IPS DF 6.9 (cell line): ENCODE results near the gene CLRN3.

ENCODE experiments used
- DNase-seq: peaks from one replicate; pipeline ENCODE4 v3.0.0-alpha.2; 2013; ENCODE audit warnings: low read depth, low spot score
- H3K27ac ChIP-seq: one replicate; pipeline ENCODE4 v1.5.1; 2013; ENCODE audit warnings: low read length, control low read depth
- H3K27me3 ChIP-seq: 2 replicates; pipeline ENCODE4 v1.6.1; 2013; ENCODE audit warnings: mild to moderate bottlenecking, low read length; ENCODE audit not compliant: control insufficient read depth, insufficient read depth
- H3K36me3 ChIP-seq: 2 replicates; pipeline ENCODE4 v1.6.1; 2013; ENCODE audit warnings: low read length; ENCODE audit not compliant: control insufficient read depth, insufficient read depth
- H3K4me1 ChIP-seq: 2 replicates; pipeline ENCODE4 v1.6.1; 2013; ENCODE audit warnings: low read length; ENCODE audit not compliant: control insufficient read depth, insufficient read depth
- H3K4me3 ChIP-seq: 2 replicates; pipeline ENCODE4 v1.5.1; 2013; ENCODE audit warnings: mild to moderate bottlenecking, low read length
- H3K9me3 ChIP-seq: 2 replicates; pipeline ENCODE4 v1.6.1; 2013; ENCODE audit warnings: low read length, inconsistent platforms; ENCODE audit not compliant: control insufficient read depth, insufficient read depth
- WGBS: extraction: QIAGEN DNeasy Blood & Tissue Kit; methylation state at CpG from one replicate; pipeline ENCODE4 v1.1.7; 2013; ENCODE audit warnings: mixed read lengths, missing lambda C conversion rate; ENCODE audit not compliant: insufficient read length, insufficient coverage; 5-methylcytosine and 5-hydroxymethylcytosine counted together

CLRN3 gene

DNA sequence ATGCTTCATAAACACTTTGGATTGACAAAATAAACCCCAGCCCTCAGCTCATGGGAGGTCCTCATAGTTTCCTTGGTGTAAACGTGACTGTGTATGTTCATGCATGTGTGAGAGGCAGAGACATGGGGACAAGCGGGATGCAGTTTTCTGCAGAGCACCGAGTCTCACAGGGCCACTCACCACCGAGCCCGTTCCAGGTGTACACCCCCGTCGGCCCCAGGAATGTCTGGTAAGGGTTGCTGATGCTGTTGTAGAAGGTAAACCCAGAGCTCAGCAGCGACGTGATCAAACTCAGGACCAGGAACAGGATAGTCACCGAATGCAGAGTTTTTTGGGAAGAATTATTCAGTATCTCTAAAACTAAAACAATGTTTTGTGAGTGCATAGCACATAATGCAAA, 9.2 kb downstream of the CLRN3 start:
- Histone ChIP-seq H3K4me1 (no peaks in the 10 kb centered on the region), H3K27me3 (no peaks in the 10 kb centered on the region)

DNA sequence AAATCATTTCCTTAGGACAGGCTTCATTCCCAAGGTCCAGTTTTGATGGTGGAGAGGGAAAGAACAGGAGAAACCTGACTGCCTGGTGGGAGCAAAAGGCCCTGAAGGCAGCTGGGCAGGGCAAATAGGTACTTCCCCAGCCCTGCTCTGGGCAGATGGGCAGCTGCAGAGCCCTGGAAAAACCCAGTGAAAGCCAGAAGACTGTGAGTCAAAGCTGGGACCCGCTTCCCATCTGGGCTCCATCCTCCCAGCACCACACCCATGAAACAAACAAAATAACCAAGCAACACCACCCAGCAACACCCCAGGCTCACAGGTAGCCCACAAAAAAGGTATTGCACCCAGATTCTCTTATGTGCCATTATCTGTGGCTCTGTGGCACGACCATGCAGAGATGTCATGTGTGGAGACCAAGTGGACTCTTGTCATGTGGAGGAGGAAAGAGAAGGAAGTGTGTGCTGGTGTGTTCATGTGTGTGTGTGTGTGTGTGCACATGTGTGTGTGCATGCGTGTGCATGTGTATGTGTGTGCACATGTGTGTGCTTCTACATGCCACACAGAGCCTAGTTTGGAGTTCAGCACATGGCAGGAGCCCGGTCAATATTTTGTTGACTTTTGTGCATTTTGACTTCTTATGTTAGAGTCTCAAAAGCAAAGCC, 9.8 kb downstream of the CLRN3 start:
- Histone ChIP-seq H3K27me3 (no peaks in the 10 kb centered on the region), H3K9me3 (no peaks in the 10 kb centered on the region), H3K4me3 (no peak overlapping the region), H3K36me3 (no peaks in the 10 kb centered on the region), H3K4me1 (no peaks in the 10 kb centered on the region), H3K27ac (no peak overlapping the region)
- no CpG with 5 or more reads among the region's 4 CpGs for WGBS
- DNase-seq: no peak

More for the DNA sequence above, 9.2 kb downstream of the CLRN3 start:
- WGBS: no CpG with 5 or more reads among the region's 10 CpGs
- no peak for DNase-seq
- no peaks in the 10 kb centered on the region for H3K36me3 ChIP-seq
- H3K4me3 ChIP-seq: no peak overlapping the region
- no peaks in the 10 kb centered on the region for H3K9me3 ChIP-seq
- no peak overlapping the region for H3K27ac ChIP-seq

DNA sequence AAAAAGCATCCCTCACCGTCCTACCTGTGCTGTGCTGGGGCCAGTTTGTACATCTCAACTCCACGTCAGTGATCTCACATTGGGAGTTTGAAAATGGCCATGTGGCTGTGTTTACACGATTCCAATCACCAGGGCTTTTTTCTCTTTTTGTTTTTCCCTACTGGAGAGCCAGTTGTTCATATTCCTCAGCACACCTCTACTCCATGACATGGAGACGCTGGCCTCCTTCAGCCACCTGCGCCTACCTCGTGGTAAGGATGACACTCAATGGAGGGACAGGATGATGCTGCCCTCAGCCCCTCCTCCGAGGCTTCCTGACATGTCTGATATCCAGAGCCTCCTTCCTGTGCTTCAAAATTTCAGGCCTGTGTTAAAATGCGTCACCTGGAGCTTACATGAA, 10.3 kb downstream of the CLRN3 start:
- H3K27ac ChIP-seq: no peak overlapping the region
- H3K9me3 ChIP-seq: no peaks in the 10 kb centered on the region
- no peaks in the 10 kb centered on the region for H3K36me3 ChIP-seq
- H3K27me3 ChIP-seq: no peaks in the 10 kb centered on the region
- no peaks in the 10 kb centered on the region for H3K4me1 ChIP-seq
- no peak for DNase-seq
- H3K4me3 ChIP-seq: no peak overlapping the region
- no CpG with 5 or more reads among the region's 8 CpGs for WGBS

DNA sequence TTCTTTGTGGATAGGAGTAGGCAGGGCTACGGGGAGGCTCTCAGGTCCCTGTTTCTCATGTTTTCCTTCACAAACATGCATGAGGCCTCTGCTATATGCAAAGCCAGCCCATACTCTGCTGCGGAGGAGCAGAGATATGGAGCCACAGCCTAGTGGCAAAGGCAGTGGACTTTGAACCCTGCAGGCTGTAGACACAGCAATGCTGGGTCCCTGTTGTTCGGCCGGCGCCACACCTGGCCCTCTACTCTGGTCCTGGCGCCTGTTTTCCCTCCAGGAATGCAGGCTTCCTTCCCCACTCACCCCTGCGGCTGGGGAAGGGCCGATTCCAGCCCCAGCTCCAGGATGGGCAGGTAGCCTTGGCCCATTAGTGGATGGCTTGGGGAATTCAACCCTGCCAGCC, 11.5 kb downstream of the CLRN3 start:
- no peak for DNase-seq
- no peaks in the 10 kb centered on the region for H3K27me3 ChIP-seq
- H3K9me3 ChIP-seq: no peaks in the 10 kb centered on the region
- no CpG with 5 or more reads among the region's 8 CpGs for WGBS
- no peaks in the 10 kb centered on the region for H3K36me3 ChIP-seq
- H3K4me1 ChIP-seq: no peaks in the 10 kb centered on the region
- no peak overlapping the region for H3K4me3 ChIP-seq
- H3K27ac ChIP-seq: no peak overlapping the region

DNA sequence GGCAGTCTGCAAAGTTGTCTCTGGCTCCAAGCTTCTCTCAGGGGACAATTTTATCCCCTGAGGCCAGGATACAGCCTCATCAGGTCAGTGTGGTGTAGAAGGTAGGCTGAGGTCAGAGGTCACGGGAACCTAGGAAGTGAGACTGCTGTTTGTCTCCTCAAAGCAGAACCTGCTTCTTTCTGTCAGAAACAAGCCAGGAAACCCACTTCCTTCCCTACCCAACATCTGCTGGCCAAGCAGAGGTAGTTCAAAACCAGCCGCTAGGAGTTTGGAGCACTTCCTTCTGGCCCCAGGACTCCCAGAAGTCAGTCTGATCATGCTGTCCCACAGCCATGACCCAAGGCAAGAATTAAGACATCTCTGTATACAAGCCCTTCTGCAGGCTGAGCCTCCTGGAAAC, 12.2 kb downstream of the CLRN3 start:
- H3K4me1 ChIP-seq: no peaks in the 10 kb centered on the region
- no peaks in the 10 kb centered on the region for H3K27me3 ChIP-seq
- no peaks in the 10 kb centered on the region for H3K36me3 ChIP-seq
- H3K9me3 ChIP-seq: no peaks in the 10 kb centered on the region
- H3K4me3 ChIP-seq: no peak overlapping the region
- WGBS: no CpG with 5 or more reads among the region's 2 CpGs
- H3K27ac ChIP-seq: no peak overlapping the region
- DNase-seq: no peak

DNA sequence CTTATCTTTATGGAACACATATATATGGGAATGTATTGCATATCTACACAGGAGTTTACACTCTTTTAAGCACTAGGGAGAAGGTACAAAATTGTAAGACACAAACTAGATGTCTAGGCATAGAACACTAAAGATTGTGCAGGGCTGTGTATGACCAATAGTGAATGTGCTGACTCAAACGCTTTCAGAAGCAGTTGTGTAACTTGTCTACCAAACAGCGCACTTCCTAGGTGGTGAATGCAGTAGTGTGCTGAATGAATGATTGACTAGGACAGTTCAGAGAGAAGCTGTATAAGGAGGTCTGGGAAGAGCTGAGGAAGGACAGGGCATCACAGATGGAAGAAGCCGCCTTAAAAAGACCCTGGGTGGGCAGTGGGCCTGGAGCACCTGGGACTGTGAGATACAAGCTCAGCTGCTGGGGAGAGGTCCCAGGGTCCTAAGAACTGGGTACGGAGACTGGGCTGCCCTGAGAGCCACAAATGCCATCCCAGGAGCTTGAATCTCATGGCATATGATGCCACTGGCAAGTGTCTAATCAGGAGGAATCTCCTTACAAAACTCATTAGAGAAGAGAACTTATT, 14.2 kb downstream of the CLRN3 start:
- H3K36me3 ChIP-seq: no peaks in the 10 kb centered on the region
- H3K27ac ChIP-seq: no peak overlapping the region
- WGBS: no CpG with 5 or more reads among the region's 4 CpGs
- no peaks in the 10 kb centered on the region for H3K27me3 ChIP-seq
- no peaks in the 10 kb centered on the region for H3K9me3 ChIP-seq
- no peak overlapping the region for H3K4me3 ChIP-seq
- H3K4me1 ChIP-seq: no peaks in the 10 kb centered on the region
- no peak for DNase-seq

DNA sequence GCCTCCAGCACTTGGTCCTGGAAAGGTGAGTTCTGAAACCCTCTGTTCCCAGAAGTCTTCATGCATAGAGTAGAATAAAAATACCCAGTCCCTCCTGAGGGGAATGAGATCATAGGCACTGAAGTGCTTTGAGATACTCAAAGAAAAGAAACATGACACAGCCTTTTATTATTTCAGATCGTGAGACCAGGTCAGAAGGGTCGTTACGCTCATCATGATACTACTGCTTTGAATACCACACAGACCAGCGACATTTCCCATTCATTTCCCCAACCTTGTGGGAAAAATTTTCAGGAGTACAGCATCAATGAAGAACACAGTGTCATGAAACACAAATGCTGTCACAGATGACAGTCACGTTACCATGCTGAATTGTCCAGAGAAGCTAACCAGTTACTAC, 15.0 kb downstream of the CLRN3 start:
- Histone ChIP-seq H3K4me3 (no peak overlapping the region), H3K27ac (no peak overlapping the region), H3K27me3 (no peaks in the 10 kb centered on the region), H3K9me3 (no peaks in the 10 kb centered on the region), H3K4me1 (no peaks in the 10 kb centered on the region), H3K36me3 (no peaks in the 10 kb centered on the region)
- DNase-seq: no peak
- no CpG with 5 or more reads among the region's 5 CpGs for WGBS

DNA sequence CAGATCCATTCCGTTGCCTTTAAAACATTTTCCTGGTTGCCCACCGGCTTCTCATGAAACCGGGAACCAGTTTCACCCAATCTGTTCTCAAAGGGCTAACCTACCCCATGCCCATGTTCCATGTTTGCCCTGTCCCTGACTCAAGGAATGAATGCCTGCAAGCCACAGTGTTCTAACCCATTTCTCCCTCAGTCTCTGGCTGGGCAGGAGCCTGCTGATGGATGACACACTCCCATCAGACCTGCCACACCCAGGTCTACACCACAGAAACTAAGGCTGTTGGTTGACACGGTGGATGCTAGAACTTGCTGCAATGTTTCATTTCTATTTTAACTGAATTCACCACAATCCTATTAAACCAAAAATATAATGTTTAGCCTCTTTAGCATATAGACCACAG, 15.6 kb downstream of the CLRN3 start:
- Histone ChIP-seq H3K27me3 (no peaks in the 10 kb centered on the region), H3K9me3 (no peaks in the 10 kb centered on the region), H3K27ac (no peak overlapping the region), H3K4me1 (no peaks in the 10 kb centered on the region), H3K4me3 (no peak overlapping the region), H3K36me3 (no peaks in the 10 kb centered on the region)
- no CpG with 5 or more reads among the region's 4 CpGs for WGBS
- no peak for DNase-seq

DNA sequence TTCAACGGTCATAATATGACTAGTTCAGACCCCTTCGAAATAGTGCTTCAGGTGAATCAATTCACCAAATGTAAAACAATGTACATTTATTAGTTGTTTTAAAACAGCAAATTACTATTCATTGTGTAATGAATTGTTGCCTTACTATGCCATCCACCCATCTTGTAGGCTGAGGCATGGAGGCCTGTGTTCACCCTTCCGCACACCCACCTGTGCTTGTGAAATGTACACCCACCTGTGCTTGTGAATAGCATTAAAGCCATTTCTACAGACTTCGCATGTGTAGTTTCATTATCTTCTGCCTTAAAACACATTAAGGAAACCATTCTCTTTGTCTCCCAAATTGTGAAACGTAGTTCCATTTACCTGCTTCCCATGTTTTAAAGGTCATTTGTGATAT, 16.8 kb downstream of the CLRN3 start:
- no peak for DNase-seq
- H3K4me1 ChIP-seq: no peaks in the 10 kb centered on the region
- no peaks in the 10 kb centered on the region for H3K36me3 ChIP-seq
- H3K27ac ChIP-seq: no peak overlapping the region
- H3K27me3 ChIP-seq: no peaks in the 10 kb centered on the region
- no peaks in the 10 kb centered on the region for H3K9me3 ChIP-seq
- WGBS: no CpG with 5 or more reads among the region's 5 CpGs
- H3K4me3 ChIP-seq: no peak overlapping the region

DNA sequence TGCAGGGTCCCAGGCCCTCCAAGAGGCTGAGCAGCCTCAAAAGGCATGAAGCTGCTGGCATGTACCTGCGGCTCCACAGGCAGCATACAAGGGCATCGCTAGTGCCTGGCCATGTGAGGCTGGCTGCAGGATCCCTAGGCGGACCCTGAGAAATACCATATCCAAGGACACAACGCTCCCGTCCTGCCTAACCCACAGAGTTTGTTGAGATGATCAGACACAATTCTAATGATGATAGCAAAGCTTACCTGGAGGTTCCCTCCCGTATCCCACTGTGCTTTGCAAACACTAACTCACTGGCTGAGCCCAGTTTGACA, 17.3 kb downstream of the CLRN3 start:
- Histone ChIP-seq H3K9me3 (no peaks in the 10 kb centered on the region), H3K27me3 (no peaks in the 10 kb centered on the region), H3K4me3 (no peak overlapping the region), H3K36me3 (no peaks in the 10 kb centered on the region), H3K4me1 (no peaks in the 10 kb centered on the region), H3K27ac (no peak overlapping the region)
- DNase-seq: no peak
- no CpG with 5 or more reads among the region's 6 CpGs for WGBS
